Vagina (tissue), 2 donors: ENCODE results near the gene FFAR1. TPM values are rescaled to one million over a fixed set of nuclear protein-coding genes. Genes with fewer than 3 reads are reported as not detected.

Source experiments
- DNase-seq, 2 donors: peaks; one replicate each; pipeline ENCODE4 v3.0.0-alpha.2; 2017; ENCODE audit errors: extremely low spot score in 2 of 2
- H3K27ac ChIP-seq: fragments of 200-600 bp; sonication (generic); one replicate; pipeline ENCODE4 v1.5.1; 2019
- H3K27me3 ChIP-seq: fragments of 200-600 bp; sonication (generic); one replicate; pipeline ENCODE4 v1.5.1; 2019
- H3K36me3 ChIP-seq, 2 donors: fragments of 200-600 bp; sonication (generic); one replicate each; pipeline ENCODE4 v1.5.1; 2017 to 2019
- H3K4me1 ChIP-seq: fragments of 200-600 bp; sonication (generic); one replicate; pipeline ENCODE4 v1.5.1; 2019
- H3K4me3 ChIP-seq, 2 donors: fragments of 200-600 bp; sonication (generic); 1 replicate in 1 of 2; 2 replicates in 1 of 2; pipeline ENCODE4 v1.5.1; 2016 to 2019
- H3K9me3 ChIP-seq: fragments of 200-600 bp; sonication (generic); one replicate; pipeline ENCODE4 v1.5.1; 2019
- CTCF ChIP-seq, 3 experiments: fragments of 450-650 bp in 2 of 3; fragments of 200-600 bp in 1 of 3; sonication (generic) in 1 of 3; IDR thresholded peaks; one replicate each; pipeline ENCODE4 v1.5.1; 2017 to 2019; ENCODE audit warnings: antibody characterized with exemption in 3 of 3, mild to moderate bottlenecking in 2 of 3, moderate library complexity in 2 of 3
- POLR2A ChIP-seq, 2 donors: fragments of 450-650 bp; IDR thresholded peaks; one replicate each; pipeline ENCODE4 v1.6.1; 2017; ENCODE audit warnings: antibody characterized with exemption in 2 of 2, mild to moderate bottlenecking in 2 of 2, moderate library complexity in 2 of 2
- POLR2AphosphoS5 ChIP-seq, 2 donors: sonication (generic); formaldehyde crosslinking; IDR thresholded peaks; one replicate each; pipeline ENCODE4 v1.9.0; 2017; ENCODE audit warnings: antibody characterized with exemption in 2 of 2, mild to moderate bottlenecking in 2 of 2, low read depth in 1 of 2; ENCODE audit not compliant: insufficient read depth in 1 of 2
- intact Hi-C: fragments of 100-400 bp; cut with DNase I; formaldehyde crosslinking; loops from one replicate; pipeline ENCODE4 v1.15.1; 2023
- total RNA-seq: library from RNA; depleted of rRNA; stranded (reverse); fragments of >200 nt; gene quantifications from one replicate; pipeline ENCODE4 v1.2.3, GENCODE V29; 2016

Gene FFAR1
- total RNA-seq, 1 donor from 2014 or later = not detected

DNA sequence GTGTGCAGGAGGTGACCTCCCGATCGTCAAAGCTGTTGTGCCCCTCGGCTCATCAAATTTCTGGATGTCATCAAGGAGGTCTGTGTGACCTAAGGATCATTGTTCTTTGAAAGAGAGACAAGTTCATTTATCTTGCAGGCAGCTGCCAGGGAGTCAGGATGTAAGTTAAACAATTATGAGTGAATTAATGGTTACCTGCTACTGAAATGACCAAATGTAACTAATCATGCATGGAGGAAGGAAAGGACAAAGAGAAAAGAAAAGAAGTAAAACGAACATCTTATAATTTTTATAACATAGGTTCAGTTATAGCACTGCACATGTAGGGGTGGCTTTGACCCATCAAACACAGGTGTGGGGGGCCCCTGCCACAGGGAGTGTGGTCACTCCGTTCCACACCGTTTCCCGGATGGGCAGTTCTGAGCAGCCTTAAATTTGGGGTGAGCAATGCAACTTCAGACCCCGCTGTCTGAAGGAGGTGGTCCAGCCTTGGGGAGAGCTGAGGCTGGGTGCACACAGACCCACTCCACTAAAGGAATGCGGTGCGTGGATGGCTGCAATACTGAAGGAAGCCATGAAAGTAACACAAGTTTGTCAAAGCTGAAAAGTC, 13.5 kb upstream of the FFAR1 start:
- intact Hi-C loops = no loop called here
- no peaks in the 10 kb centered on the region for H3K9me3 ChIP-seq
- no peak for TF ChIP-seq POLR2A (IDR thresholded peaks at IDR 0.05)
- TF ChIP-seq CTCF (IDR thresholded peaks at IDR 0.05) = no peak
- no peak for TF ChIP-seq POLR2AphosphoS5 (IDR thresholded peaks at IDR 0.05; ENCODE audit: insufficient read depth in 1 of 2, low read depth in 1 of 2)
- no peak overlapping the region for H3K27ac ChIP-seq
- DNase-seq = no peak
- H3K4me1 ChIP-seq = no peaks in the 10 kb centered on the region
- H3K36me3 ChIP-seq = no peaks in the 10 kb centered on the region
- H3K4me3 ChIP-seq = no peak overlapping the region
- H3K27me3 ChIP-seq = no peaks in the 10 kb centered on the region

DNA sequence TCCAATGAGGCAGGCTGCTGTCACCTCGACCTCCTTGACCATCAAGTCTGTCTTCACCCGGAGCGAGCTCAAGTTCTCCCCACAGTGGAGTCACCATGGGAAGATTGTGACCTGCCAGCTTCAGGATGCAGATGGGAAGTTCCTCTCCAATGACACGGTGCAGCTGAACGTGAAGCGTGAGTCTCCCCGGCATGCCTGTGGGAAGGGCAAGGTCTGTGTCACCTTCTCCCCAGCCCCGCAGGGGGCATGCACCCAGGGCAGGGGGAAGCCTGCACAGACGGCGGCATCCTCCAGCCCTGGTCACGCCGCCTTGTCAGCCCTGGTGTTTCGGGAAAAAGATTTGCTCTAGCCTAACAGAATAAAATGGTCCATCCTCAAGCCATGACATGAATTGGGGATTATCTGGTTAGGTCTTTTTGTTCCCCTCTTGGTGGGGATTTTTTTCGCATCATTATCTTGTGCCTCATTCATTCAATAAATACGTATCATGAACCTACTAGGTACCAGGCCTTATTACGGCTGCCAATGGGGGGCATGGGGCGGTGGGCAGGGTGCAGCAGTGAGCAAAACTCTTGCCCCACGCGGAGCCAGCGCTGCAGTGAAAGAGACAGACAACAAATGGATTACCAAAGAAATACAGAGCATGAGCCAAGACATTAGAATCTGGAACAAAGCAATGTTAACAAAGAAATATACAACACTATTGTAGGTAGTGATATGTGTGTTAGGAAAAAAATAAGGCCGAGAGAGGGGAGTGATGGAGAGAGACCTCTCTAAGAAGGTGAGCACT, 11.3 kb upstream of the FFAR1 start:
- no peaks in the 10 kb centered on the region for H3K27me3 ChIP-seq
- intact Hi-C loops = no loop called here
- no peaks in the 10 kb centered on the region for H3K4me1 ChIP-seq

GRCh38 chr19:35337097-35337983, 10.4 kb upstream of the FFAR1 start:
- Histone ChIP-seq H3K4me3 (no peak overlapping the region), H3K27me3 (no peaks in the 10 kb centered on the region), H3K36me3 (no peaks in the 10 kb centered on the region), H3K9me3 (no peaks in the 10 kb centered on the region), H3K27ac (no peak overlapping the region), H3K4me1 (no peaks in the 10 kb centered on the region)
- TF ChIP-seq POLR2AphosphoS5 (IDR thresholded peaks at IDR 0.05; ENCODE audit: insufficient read depth in 1 of 2, low read depth in 1 of 2) (no peak), CTCF (IDR thresholded peaks at IDR 0.05) (no peak), POLR2A (IDR thresholded peaks at IDR 0.05) (no peak)
- intact Hi-C loops = no loop called here
- DNase-seq = no peak

More for the DNA sequence above, 11.3 kb upstream of the FFAR1 start:
- TF ChIP-seq POLR2A (IDR thresholded peaks at IDR 0.05) (no peak), POLR2AphosphoS5 (IDR thresholded peaks at IDR 0.05; ENCODE audit: insufficient read depth in 1 of 2, low read depth in 1 of 2) (no peak), CTCF (IDR thresholded peaks at IDR 0.05) (no peak)
- no peak overlapping the region for H3K4me3 ChIP-seq
- H3K9me3 ChIP-seq = no peaks in the 10 kb centered on the region
- no peaks in the 10 kb centered on the region for H3K36me3 ChIP-seq
- DNase-seq = no peak
- H3K27ac ChIP-seq = no peak overlapping the region

DNA sequence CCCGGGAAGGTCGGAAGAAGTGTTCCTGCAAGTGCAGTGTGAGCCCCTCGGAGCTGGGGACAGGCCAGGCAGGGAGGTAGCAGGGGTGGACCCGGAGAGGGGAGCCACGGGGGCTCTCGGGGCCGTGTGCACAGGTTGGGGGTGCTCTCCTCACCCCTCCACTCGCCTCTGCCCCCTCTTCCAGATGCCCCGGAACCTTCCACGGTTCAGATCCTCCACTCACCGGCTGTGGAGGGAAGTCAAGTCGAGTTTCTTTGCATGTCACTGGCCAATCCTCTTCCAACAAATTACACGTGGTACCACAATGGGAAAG, 9.8 kb upstream of the FFAR1 start:
- intact Hi-C loops = no loop called here
- Histone ChIP-seq H3K36me3 (no peaks in the 10 kb centered on the region), H3K4me1 (no peaks in the 10 kb centered on the region), H3K27ac (no peak overlapping the region), H3K9me3 (no peaks in the 10 kb centered on the region), H3K27me3 (no peaks in the 10 kb centered on the region), H3K4me3 (no peak overlapping the region)
- no peak for DNase-seq
- TF ChIP-seq POLR2A (IDR thresholded peaks at IDR 0.05) (no peak), CTCF (IDR thresholded peaks at IDR 0.05) (no peak), POLR2AphosphoS5 (IDR thresholded peaks at IDR 0.05; ENCODE audit: insufficient read depth in 1 of 2, low read depth in 1 of 2) (no peak)
